Gastroesophageal sphincter (tissue), 4 donors: Measurements from ENCODE around the gene UGDH. TPM values are rescaled to one million over a fixed set of nuclear protein-coding genes. Genes with fewer than 3 reads are reported as not detected.
"Not testable (repeated sequence)": the region's sequence is repeated elsewhere in the genome, so short reads cannot be mapped to it uniquely, and the experiment has no call there.

Experiments
- ATAC-seq: fragments of 150-250 bp; one replicate; pipeline ENCODE4 v1.9.1; 2016; ENCODE audit warnings: mild to moderate bottlenecking, moderate library complexity
- H3K27ac ChIP-seq, 4 donors: fragments of 200-600 bp; sonication (generic) in 3 of 4; 1 replicate in 3 of 4; 2 replicates in 1 of 4; pipeline ENCODE4 v1.5.1; 2016 to 2019
- H3K27me3 ChIP-seq: fragments of 200-600 bp; sonication (generic); one replicate; pipeline ENCODE4 v1.5.1; 2019
- H3K36me3 ChIP-seq, 2 donors: fragments of 200-600 bp; sonication (generic); one replicate each; pipeline ENCODE4 v1.5.1; 2019; ENCODE audit warnings: control low read depth in 1 of 2
- H3K4me1 ChIP-seq, 3 donors: fragments of 200-600 bp; sonication (generic); 1 replicate in 2 of 3; 2 replicates in 1 of 3; pipeline ENCODE4 v1.5.1; 2016 to 2019; ENCODE audit warnings: control low read depth in 2 of 3
- H3K4me3 ChIP-seq, 2 donors: fragments of 200-600 bp; sonication (generic); one replicate each; pipeline ENCODE4 v1.5.1; 2019; ENCODE audit warnings: mild to moderate bottlenecking in 1 of 2, moderate library complexity in 1 of 2
- H3K9me3 ChIP-seq, 3 donors: fragments of 200-600 bp; sonication (generic); one replicate each; pipeline ENCODE4 v1.5.1; 2017 to 2019; ENCODE audit warnings: control low read depth in 2 of 3
- EP300 ChIP-seq: sonication (generic); formaldehyde crosslinking; IDR thresholded peaks from one replicate; pipeline ENCODE4 v1.6.1; 2017; ENCODE audit warnings: antibody characterized with exemption, mild to moderate bottlenecking
- POLR2A ChIP-seq, 2 donors: fragments of 450-650 bp; IDR thresholded peaks; one replicate each; pipeline ENCODE4 v1.6.1; 2017; ENCODE audit warnings: antibody characterized with exemption in 2 of 2, mild to moderate bottlenecking in 2 of 2, moderate library complexity in 1 of 2
- POLR2AphosphoS5 ChIP-seq: sonication (generic); formaldehyde crosslinking; IDR thresholded peaks from one replicate; pipeline ENCODE4 v1.6.1; 2017; ENCODE audit warnings: antibody characterized with exemption
- WGBS, 2 donors: methylation state at CpG; one replicate each; pipeline ENCODE4 v1.1.5; 2018; ENCODE audit warnings: low coverage in 1 of 2; 5-methylcytosine and 5-hydroxymethylcytosine counted together
- total RNA-seq, 4 donors: library from RNA; depleted of rRNA; stranded (reverse); fragments of >200 nt; gene quantifications; one replicate each; pipeline ENCODE4 v1.1.0, GENCODE V29; 2016
- TF ChIP-seq, protein P1 (sequence below), 4 experiments: fragments of 200-600 bp in 2 of 4; fragments of 450-650 bp in 2 of 4; sonication (generic) in 1 of 4; IDR thresholded peaks; one replicate each; pipeline ENCODE4 v1.5.1; 2017 to 2019; ENCODE audit warnings: antibody characterized with exemption in 4 of 4, mild to moderate bottlenecking in 2 of 4, moderate library complexity in 2 of 4

Gene UGDH
- total RNA-seq, 4 donors from 2014 or later, result 31.1 to 151 (median 90.0) TPM

- peaks cover 0 to 7% (median 0%) of the 10 kb centered on the region in 3 donors for H3K4me1 ChIP-seq
- TF ChIP-seq, protein P1, sequence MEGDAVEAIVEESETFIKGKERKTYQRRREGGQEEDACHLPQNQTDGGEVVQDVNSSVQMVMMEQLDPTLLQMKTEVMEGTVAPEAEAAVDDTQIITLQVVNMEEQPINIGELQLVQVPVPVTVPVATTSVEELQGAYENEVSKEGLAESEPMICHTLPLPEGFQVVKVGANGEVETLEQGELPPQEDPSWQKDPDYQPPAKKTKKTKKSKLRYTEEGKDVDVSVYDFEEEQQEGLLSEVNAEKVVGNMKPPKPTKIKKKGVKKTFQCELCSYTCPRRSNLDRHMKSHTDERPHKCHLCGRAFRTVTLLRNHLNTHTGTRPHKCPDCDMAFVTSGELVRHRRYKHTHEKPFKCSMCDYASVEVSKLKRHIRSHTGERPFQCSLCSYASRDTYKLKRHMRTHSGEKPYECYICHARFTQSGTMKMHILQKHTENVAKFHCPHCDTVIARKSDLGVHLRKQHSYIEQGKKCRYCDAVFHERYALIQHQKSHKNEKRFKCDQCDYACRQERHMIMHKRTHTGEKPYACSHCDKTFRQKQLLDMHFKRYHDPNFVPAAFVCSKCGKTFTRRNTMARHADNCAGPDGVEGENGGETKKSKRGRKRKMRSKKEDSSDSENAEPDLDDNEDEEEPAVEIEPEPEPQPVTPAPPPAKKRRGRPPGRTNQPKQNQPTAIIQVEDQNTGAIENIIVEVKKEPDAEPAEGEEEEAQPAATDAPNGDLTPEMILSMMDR (IDR thresholded peaks at IDR 0.05), result no peak
- TF ChIP-seq POLR2A (IDR thresholded peaks at IDR 0.05) (no peak), POLR2AphosphoS5 (no peak), EP300 (no peak)
These were observed 8.8 kb downstream of the UGDH start for GRCh38 chr4:39518484-39518883.

GRCh38 chr4:39516407-39516966, 10.8 kb downstream of the UGDH start:
- no peak overlapping the region for H3K27ac ChIP-seq
- H3K9me3 ChIP-seq, result no peaks in the 10 kb centered on the region
- no peaks in the 10 kb centered on the region for H3K27me3 ChIP-seq
- peaks cover 0 to 79% of the 10 kb centered on the region in 2 donors for H3K36me3 ChIP-seq
- no peak overlapping the region for H3K4me3 ChIP-seq
- ATAC-seq, result no peak
- TF ChIP-seq POLR2A (IDR thresholded peaks at IDR 0.05) (no peak), EP300 (no peak), POLR2AphosphoS5 (no peak)
- TF ChIP-seq, protein P1 (IDR thresholded peaks at IDR 0.05), result no peak
- WGBS, 2 donors, result 86 to 100% methylated on average over 2 of the region's 2 CpGs
- H3K4me1 ChIP-seq, result peaks cover 0 to 2% (median 0%) of the 10 kb centered on the region in 3 donors

More at GRCh38 chr4:39518484-39518883, 8.8 kb downstream of the UGDH start:
- WGBS, 2 donors, result 94 to 98% methylated on average over 5 of the region's 6 CpGs
- ATAC-seq, result no peak
- peaks cover 0 to 59% of the 10 kb centered on the region in 2 donors for H3K36me3 ChIP-seq
- no peaks in the 10 kb centered on the region for H3K9me3 ChIP-seq
- H3K27ac ChIP-seq, result no peak overlapping the region
- no peaks in the 10 kb centered on the region for H3K27me3 ChIP-seq
- H3K4me3 ChIP-seq, result no peak overlapping the region

DNA sequence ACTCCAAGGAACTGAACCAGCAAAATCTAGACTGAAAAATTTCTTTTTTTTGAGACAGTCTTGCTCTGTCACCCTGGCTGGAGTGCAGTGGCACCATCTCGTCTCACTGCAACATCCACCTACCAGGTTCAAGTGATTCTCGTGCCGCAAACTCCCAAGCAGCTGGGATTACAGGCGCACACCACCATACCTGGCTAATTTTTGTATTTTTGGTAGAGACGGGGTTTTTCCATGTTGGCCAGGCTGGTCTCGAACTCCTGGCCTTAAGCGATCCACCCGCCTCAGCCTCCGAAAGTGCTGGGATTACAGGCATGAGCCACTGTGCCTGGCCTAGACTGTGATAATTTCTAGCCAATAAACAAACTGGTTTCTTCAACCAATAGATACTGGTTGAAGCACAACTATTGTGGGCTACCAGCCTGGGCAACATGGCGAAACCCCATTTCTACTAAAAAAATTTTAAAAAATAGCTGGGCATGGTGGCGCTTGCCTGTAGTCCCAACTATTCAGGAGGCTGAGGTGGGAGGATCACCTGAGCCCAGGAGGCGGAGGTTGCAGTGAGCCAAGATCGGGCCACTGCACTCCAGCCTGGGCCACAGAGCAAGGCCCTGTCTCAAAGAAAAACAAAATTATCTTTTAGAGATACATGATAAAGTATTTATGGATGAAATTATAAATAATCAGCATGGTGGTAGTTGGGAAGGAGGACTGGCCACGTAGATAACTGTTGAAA, 11.4 kb downstream of the UGDH start:
- ATAC-seq, H3K4me3 ChIP-seq, H3K27ac ChIP-seq, H3K4me1 ChIP-seq, H3K9me3 ChIP-seq, H3K27me3 ChIP-seq: not testable (repeated sequence)
- 86 to 96% methylated on average over 1 to 10 of the region's 14 CpGs for whole genome bisulfite sequencing, 2 donors
- H3K36me3 ChIP-seq, result peaks cover 0 to 85% of the 10 kb centered on the region in 2 donors

DNA sequence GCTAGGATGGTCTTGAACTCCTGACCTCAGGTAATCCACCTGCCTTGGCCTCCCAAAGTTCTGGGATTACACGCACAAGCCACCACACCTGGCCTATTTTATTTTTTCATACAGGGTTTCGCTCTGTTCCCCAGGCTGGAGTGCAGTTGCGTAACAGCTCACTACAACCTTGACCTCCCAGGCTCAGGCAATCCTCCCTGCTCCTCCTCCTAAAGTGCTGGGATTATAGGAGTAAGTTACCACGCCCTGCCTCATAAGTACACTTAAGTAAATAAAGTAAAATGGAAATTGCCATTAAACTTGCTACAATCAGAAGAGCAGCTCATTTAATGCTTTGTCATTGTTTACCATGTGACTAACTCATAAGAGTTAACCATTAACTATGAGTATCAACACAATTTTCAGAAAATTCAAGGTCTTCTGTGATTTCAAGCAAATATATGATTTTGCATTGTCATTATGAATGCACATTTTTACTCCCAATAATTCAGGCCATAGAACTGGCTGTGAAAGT, 12.3 kb downstream of the UGDH start:
- WGBS, 2 donors, result 80 to 88% methylated on average over 4 of the region's 4 CpGs
- no peaks in the 10 kb centered on the region for H3K9me3 ChIP-seq
- H3K27ac ChIP-seq, result no peak overlapping the region
- H3K36me3 ChIP-seq, result peaks cover 0 to 86% of the 10 kb centered on the region in 2 donors
- no peaks in the 10 kb centered on the region for H3K4me1 ChIP-seq
- H3K4me3 ChIP-seq, result no peak overlapping the region
- TF ChIP-seq POLR2AphosphoS5, result no peak
- no peak for TF ChIP-seq POLR2A (IDR thresholded peaks at IDR 0.05)
- TF ChIP-seq EP300, result no peak
- TF ChIP-seq, protein P1 (IDR thresholded peaks at IDR 0.05), result no peak
- H3K27me3 ChIP-seq, result no peaks in the 10 kb centered on the region
- ATAC-seq, result no peak

DNA sequence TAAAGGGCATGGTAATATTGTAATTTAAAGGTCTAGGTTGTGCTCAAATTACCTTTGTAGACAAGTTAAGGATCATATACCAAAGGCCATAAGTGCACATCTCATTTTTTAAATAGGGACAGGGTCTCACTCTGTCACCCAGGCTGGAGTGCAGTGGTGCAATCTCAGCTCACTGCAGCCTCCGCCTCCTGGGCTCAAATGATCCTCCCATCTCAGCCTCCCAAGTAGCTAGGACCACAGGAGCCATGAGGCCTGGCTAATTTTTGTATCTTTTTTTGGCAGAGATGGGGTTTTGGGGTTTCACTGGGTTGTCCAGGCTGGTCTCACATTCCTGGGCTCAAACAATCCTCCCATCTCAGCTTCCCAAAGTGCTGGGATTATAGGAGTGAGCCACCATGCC, 13.0 kb downstream of the UGDH start:
- not testable (repeated sequence) for ATAC-seq, H3K4me1 ChIP-seq, H3K27me3 ChIP-seq, H3K27ac ChIP-seq, H3K4me3 ChIP-seq, H3K9me3 ChIP-seq
- WGBS, 2 donors, result 88% methylated on average over 1 of the region's 1 CpG; no CpG with 5 or more reads in 1 of the 2 donors
- peaks cover 0 to 86% of the 10 kb centered on the region in 2 donors for H3K36me3 ChIP-seq
